ENCODE data around the gene ZNF467. TPM values are rescaled to one million over a fixed set of nuclear protein-coding genes. Genes with fewer than 3 reads are reported as not detected.

ZNF467 gene
- total and polyA plus RNA-seq, 2 experiments from 2014 or later, result 0.10 to 0.40 TPM

- Histone ChIP-seq H3K36me3 (ENCODE audit: insufficient read depth) (no peaks in the 10 kb centered on the region), H3K9me2 (ENCODE audit: insufficient read depth) (no peaks in the 10 kb centered on the region), H3K4me3 (peak overlapping the region; percentile 73), H3K79me2 (replicated peaks; ENCODE audit: insufficient read depth) (no peaks in the 10 kb centered on the region), H3K4me2 (peak overlapping the region; percentile 85), H3K4me1 (ENCODE audit: insufficient read depth) (peaks cover 8% of the 10 kb centered on the region), H3K27me3 (ENCODE audit: insufficient read depth) (peaks cover 80% of the 10 kb centered on the region), H2AFZ (no peak overlapping the region), H4K20me1 (replicated peaks; ENCODE audit: insufficient read depth) (peaks cover 15% of the 10 kb centered on the region; the same call in 1 of the 2 replicates), H3F3A (replicated peaks; ENCODE audit: low read depth) (no peaks in the 10 kb centered on the region), H3K27ac (ENCODE audit: low read depth) (no peak overlapping the region)
- peaks cover 76% of the 10 kb centered on the region for H3K27me3 Mint-ChIP-seq (ENCODE audit: insufficient read depth, low read depth, poor library complexity)
- peak; percentile 3 for ATAC-seq
- TF ChIP-seq, protein P1, sequence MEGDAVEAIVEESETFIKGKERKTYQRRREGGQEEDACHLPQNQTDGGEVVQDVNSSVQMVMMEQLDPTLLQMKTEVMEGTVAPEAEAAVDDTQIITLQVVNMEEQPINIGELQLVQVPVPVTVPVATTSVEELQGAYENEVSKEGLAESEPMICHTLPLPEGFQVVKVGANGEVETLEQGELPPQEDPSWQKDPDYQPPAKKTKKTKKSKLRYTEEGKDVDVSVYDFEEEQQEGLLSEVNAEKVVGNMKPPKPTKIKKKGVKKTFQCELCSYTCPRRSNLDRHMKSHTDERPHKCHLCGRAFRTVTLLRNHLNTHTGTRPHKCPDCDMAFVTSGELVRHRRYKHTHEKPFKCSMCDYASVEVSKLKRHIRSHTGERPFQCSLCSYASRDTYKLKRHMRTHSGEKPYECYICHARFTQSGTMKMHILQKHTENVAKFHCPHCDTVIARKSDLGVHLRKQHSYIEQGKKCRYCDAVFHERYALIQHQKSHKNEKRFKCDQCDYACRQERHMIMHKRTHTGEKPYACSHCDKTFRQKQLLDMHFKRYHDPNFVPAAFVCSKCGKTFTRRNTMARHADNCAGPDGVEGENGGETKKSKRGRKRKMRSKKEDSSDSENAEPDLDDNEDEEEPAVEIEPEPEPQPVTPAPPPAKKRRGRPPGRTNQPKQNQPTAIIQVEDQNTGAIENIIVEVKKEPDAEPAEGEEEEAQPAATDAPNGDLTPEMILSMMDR (conservative IDR thresholded peaks at IDR 0.05; ENCODE audit: low read depth in 2 of 2), result no peak
- TF ChIP-seq EZH2 (IDR thresholded peaks at IDR 0.05; ENCODE audit: low read depth, unreplicated experiment), result peak; percentile 64
- no peak overlapping the region for H3K27ac Mint-ChIP-seq
- H3K36me3 Mint-ChIP-seq (ENCODE audit: low read depth), result no peaks in the 10 kb centered on the region; the same call in 2 of the 3 replicates
- H3K4me3 Mint-ChIP-seq, result peak overlapping the region; percentile 67
- peaks cover 33% of the 10 kb centered on the region for H3K4me1 Mint-ChIP-seq
- DNase-seq (ENCODE audit: low spot score), result peak; percentile 30
- no peaks in the 10 kb centered on the region for H3K9me3 Mint-ChIP-seq
Observed at GRCh38 chr7:149770728-149771636, 2.4 kb downstream of the ZNF467 start.

DNA sequence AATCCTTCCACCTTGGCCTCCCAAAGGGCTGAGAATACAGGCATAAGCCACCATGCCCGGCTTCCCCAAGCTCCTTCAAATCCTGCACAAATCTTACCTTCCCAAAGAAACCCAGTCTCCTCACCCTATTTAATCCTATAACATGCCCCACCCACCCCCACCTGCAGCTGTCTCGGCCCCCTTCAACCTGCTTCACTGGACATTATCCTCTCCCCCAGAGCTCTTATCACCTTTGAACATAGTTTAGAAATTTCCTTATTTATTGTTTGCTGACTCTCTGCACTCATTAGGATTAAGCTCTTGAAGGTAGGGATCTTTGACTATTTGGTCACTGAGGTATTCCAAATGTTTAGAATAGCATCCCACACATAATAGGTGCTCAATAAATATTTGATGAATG lies 3.5 kb downstream of the ZNF467 start:
- DNase-seq (ENCODE audit: low spot score) (no peak), ATAC-seq (no peak)
- no peaks in the 10 kb centered on the region for H3K9me2 ChIP-seq (ENCODE audit: insufficient read depth)
- H3K27ac Mint-ChIP-seq, result no peak overlapping the region
- H3K27ac ChIP-seq (ENCODE audit: low read depth), result no peak overlapping the region
- no peak overlapping the region for H3K4me2 ChIP-seq
- H3K36me3 Mint-ChIP-seq (ENCODE audit: low read depth), result no peaks in the 10 kb centered on the region; the same call in 2 of the 3 replicates
- peaks cover 80% of the 10 kb centered on the region for H3K27me3 ChIP-seq (ENCODE audit: insufficient read depth)
- H3K36me3 ChIP-seq (ENCODE audit: insufficient read depth), result no peaks in the 10 kb centered on the region
- H3K27me3 Mint-ChIP-seq (ENCODE audit: insufficient read depth, low read depth, poor library complexity), result peaks cover 79% of the 10 kb centered on the region
- no peaks in the 10 kb centered on the region for H3K79me2 ChIP-seq (replicated peaks; ENCODE audit: insufficient read depth)
- peak overlapping the region; percentile 25; the same call in 1 of the 3 replicates for H3K4me3 Mint-ChIP-seq
- peaks cover 32% of the 10 kb centered on the region for H3K4me1 Mint-ChIP-seq
- no peak overlapping the region for H2AFZ ChIP-seq
- peaks cover 11% of the 10 kb centered on the region; the same call in 1 of the 2 replicates for H4K20me1 ChIP-seq (replicated peaks; ENCODE audit: insufficient read depth)
- no peak overlapping the region for H3K4me3 ChIP-seq
- H3K4me1 ChIP-seq (ENCODE audit: insufficient read depth), result peaks cover 8% of the 10 kb centered on the region
- H3F3A ChIP-seq (replicated peaks; ENCODE audit: low read depth), result no peaks in the 10 kb centered on the region
- no peaks in the 10 kb centered on the region; the same call in 2 of the 3 replicates for H3K9me3 Mint-ChIP-seq
- TF ChIP-seq ZNF114 (CRISPR knock-in tag; IDR thresholded peaks at IDR 0.05) (no peak), STAT1 (IDR thresholded peaks at IDR 0.05; ENCODE audit: unreplicated experiment) (no peak)
- TF ChIP-seq, protein P2, sequence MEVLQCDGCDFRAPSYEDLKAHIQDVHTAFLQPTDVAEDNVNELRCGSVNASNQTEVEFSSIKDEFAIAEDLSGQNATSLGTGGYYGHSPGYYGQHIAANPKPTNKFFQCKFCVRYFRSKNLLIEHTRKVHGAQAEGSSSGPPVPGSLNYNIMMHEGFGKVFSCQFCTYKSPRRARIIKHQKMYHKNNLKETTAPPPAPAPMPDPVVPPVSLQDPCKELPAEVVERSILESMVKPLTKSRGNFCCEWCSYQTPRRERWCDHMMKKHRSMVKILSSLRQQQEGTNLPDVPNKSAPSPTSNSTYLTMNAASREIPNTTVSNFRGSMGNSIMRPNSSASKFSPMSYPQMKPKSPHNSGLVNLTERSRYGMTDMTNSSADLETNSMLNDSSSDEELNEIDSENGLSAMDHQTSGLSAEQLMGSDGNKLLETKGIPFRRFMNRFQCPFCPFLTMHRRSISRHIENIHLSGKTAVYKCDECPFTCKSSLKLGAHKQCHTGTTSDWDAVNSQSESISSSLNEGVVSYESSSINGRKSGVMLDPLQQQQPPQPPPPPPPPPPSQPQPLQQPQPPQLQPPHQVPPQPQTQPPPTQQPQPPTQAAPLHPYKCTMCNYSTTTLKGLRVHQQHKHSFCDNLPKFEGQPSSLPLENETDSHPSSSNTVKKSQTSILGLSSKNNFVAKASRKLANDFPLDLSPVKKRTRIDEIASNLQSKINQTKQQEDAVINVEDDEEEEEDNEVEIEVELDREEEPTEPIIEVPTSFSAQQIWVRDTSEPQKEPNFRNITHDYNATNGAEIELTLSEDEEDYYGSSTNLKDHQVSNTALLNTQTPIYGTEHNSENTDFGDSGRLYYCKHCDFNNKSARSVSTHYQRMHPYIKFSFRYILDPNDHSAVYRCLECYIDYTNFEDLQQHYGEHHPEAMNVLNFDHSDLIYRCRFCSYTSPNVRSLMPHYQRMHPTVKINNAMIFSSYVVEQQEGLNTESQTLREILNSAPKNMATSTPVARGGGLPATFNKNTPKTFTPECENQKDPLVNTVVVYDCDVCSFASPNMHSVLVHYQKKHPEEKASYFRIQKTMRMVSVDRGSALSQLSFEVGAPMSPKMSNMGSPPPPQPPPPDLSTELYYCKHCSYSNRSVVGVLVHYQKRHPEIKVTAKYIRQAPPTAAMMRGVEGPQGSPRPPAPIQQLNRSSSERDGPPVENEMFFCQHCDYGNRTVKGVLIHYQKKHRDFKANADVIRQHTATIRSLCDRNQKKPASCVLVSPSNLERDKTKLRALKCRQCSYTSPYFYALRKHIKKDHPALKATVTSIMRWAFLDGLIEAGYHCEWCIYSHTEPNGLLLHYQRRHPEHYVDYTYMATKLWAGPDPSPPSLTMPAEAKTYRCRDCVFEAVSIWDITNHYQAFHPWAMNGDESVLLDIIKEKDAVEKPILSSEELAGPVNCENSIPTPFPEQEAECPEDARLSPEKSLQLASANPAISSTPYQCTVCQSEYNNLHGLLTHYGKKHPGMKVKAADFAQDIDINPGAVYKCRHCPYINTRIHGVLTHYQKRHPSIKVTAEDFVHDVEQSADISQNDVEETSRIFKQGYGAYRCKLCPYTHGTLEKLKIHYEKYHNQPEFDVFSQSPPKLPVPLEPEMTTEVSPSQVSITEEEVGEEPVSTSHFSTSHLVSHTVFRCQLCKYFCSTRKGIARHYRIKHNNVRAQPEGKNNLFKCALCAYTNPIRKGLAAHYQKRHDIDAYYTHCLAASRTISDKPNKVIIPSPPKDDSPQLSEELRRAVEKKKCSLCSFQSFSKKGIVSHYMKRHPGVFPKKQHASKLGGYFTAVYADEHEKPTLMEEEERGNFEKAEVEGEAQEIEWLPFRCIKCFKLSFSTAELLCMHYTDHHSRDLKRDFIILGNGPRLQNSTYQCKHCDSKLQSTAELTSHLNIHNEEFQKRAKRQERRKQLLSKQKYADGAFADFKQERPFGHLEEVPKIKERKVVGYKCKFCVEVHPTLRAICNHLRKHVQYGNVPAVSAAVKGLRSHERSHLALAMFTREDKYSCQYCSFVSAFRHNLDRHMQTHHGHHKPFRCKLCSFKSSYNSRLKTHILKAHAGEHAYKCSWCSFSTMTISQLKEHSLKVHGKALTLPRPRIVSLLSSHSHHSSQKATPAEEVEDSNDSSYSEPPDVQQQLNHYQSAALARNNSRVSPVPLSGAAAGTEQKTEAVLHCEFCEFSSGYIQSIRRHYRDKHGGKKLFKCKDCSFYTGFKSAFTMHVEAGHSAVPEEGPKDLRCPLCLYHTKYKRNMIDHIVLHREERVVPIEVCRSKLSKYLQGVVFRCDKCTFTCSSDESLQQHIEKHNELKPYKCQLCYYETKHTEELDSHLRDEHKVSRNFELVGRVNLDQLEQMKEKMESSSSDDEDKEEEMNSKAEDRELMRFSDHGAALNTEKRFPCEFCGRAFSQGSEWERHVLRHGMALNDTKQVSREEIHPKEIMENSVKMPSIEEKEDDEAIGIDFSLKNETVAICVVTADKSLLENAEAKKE (CRISPR knock-in tag; IDR thresholded peaks at IDR 0.05), result no peak
- TF ChIP-seq, protein P1 (conservative IDR thresholded peaks at IDR 0.05; ENCODE audit: low read depth in 2 of 2), result no peak
- TF ChIP-seq, protein P3, sequence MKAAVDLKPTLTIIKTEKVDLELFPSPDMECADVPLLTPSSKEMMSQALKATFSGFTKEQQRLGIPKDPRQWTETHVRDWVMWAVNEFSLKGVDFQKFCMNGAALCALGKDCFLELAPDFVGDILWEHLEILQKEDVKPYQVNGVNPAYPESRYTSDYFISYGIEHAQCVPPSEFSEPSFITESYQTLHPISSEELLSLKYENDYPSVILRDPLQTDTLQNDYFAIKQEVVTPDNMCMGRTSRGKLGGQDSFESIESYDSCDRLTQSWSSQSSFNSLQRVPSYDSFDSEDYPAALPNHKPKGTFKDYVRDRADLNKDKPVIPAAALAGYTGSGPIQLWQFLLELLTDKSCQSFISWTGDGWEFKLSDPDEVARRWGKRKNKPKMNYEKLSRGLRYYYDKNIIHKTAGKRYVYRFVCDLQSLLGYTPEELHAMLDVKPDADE (IDR thresholded peaks at IDR 0.05), result no peak
